ENCODE measurements around the gene REG4.
"Not testable (repeated sequence)": the region's sequence is repeated elsewhere in the genome, so short reads cannot be mapped to it uniquely, and the experiment has no call there.

The REG4 gene

GRCh38 chr1:119811387-119811786 is at the start of gene REG4:
REG4 (minus strand) TSS chr1:119811460; CDS start chr1:119808769, 2,691 bp downstream.
- in situ Hi-C loops (cut with MboI; ENCODE audit: low sequenced_read_pairs, unreplicated experiment), result no loop called here
- TF ChIP-seq CTCF (IDR thresholded peaks at IDR 0.05; ENCODE audit: borderline replicate concordance, control extremely low read depth, extremely low read depth, insufficient read depth, missing control alignments), result no peak
- no peak for DNase-seq (ENCODE audit: low spot score)

GRCh38 chr1:119859647-119860046 is 48.4 kb upstream of the REG4 start:
- in situ Hi-C loops (cut with MboI; ENCODE audit: low sequenced_read_pairs, unreplicated experiment), result no loop called here
- DNase-seq (ENCODE audit: low spot score), result no peak
- TF ChIP-seq CTCF (IDR thresholded peaks at IDR 0.05; ENCODE audit: borderline replicate concordance, control extremely low read depth, extremely low read depth, insufficient read depth, missing control alignments), result no peak

- DNase-seq (ENCODE audit: low spot score); in situ Hi-C loops (cut with MboI; ENCODE audit: low sequenced_read_pairs, unreplicated experiment): not testable (repeated sequence)
Observed at GRCh38 chr1:119858556-119859214, 47.4 kb upstream of the REG4 start.

GRCh38 chr1:119858126-119858525 is 46.9 kb upstream of the REG4 start:
- DNase-seq (ENCODE audit: low spot score), result no peak
- TF ChIP-seq CTCF (IDR thresholded peaks at IDR 0.05; ENCODE audit: borderline replicate concordance, control extremely low read depth, extremely low read depth, insufficient read depth, missing control alignments), result no peak
- in situ Hi-C loops (cut with MboI; ENCODE audit: low sequenced_read_pairs, unreplicated experiment), result no loop called here

GRCh38 chr1:119853155-119853554 is 41.9 kb upstream of the REG4 start:
- DNase-seq (ENCODE audit: low spot score), result no peak
- in situ Hi-C loops (cut with MboI; ENCODE audit: low sequenced_read_pairs, unreplicated experiment), result no loop called here
- no peak for TF ChIP-seq CTCF (IDR thresholded peaks at IDR 0.05; ENCODE audit: borderline replicate concordance, control extremely low read depth, extremely low read depth, insufficient read depth, missing control alignments)

- DNase-seq (ENCODE audit: low spot score); in situ Hi-C loops (cut with MboI; ENCODE audit: low sequenced_read_pairs, unreplicated experiment): not testable (repeated sequence)
Observed at GRCh38 chr1:119844206-119844605, 32.9 kb upstream of the REG4 start.

- no peak for DNase-seq (ENCODE audit: low spot score)
- no peak for TF ChIP-seq CTCF (IDR thresholded peaks at IDR 0.05; ENCODE audit: borderline replicate concordance, control extremely low read depth, extremely low read depth, insufficient read depth, missing control alignments)
- in situ Hi-C loops (cut with MboI; ENCODE audit: low sequenced_read_pairs, unreplicated experiment), result no loop called here
Observed at GRCh38 chr1:119841306-119841705, 30.0 kb upstream of the REG4 start.

- DNase-seq (ENCODE audit: low spot score), result no peak
- no peak for TF ChIP-seq CTCF (IDR thresholded peaks at IDR 0.05; ENCODE audit: borderline replicate concordance, control extremely low read depth, extremely low read depth, insufficient read depth, missing control alignments)
- in situ Hi-C loops (cut with MboI; ENCODE audit: low sequenced_read_pairs, unreplicated experiment), result no loop called here
Observed at GRCh38 chr1:119840745-119841144, 29.5 kb upstream of the REG4 start.

Data from GM13976 (cell line).